H1 (cell line): ENCODE results near the gene RIPPLY1. TPM values are rescaled to one million over a fixed set of nuclear protein-coding genes. Genes with fewer than 3 reads are reported as not detected.

Experiments used
- CBX5 ChIP-seq: fragments of 300-800, 300-1000 bp; sonication (generic); IDR thresholded peaks from 2 replicates; pipeline ENCODE4 v1.7.1; 2016; ENCODE audit warnings: antibody characterized with exemption, low read length, low read depth
- polyA plus RNA-seq, 7 experiments: library from polyadenylated mRNA; depleted of rRNA in 3 of 7; stranded (reverse) in 5 of 7; unstranded in 2 of 7; fragments of >200 nt in 5 of 7; fragments of 200-250 nt in 2 of 7; gene quantifications; 1 replicate in 5 of 7; 2 replicates in 1 of 7; 4 replicates in 1 of 7; pipeline versions ENCODE4 v1.2.1 to v1.2.3, GENCODE V29; 2011 to 2013; ENCODE audit warnings: missing spikeins in 2 of 7, mixed read lengths in 2 of 7
- total RNA-seq: library from RNA; stranded (reverse); fragmentation: NEBNext Ultra II Directional; extraction: Animal tissue kit (Norgen Biotek cat#: 25700); gene quantifications from 2 replicates; pipeline ENCODE4 v1.2.1, GENCODE V29; 2021

RIPPLY1 gene
- total and polyA plus RNA-seq, 2 of the 8 experiments (the other 6 are each of a cell fraction or from before 2014, with no cell fraction given): not detected

GRCh38 chrX:106917830-106918500 is 14.8 kb upstream of the RIPPLY1 start (continued):
- TF ChIP-seq CBX5: no peak
